C4-2B (cell line): ENCODE measurements around the gene RNF38.
"Not testable (repeated sequence)": the region's sequence is repeated elsewhere in the genome, so short reads cannot be mapped to it uniquely, and the experiment has no call there.

ENCODE experiments used
- H3K27ac ChIP-seq: fragments of 450-650 bp; 2 replicates; pipeline ENCODE4 v1.5.1; 2017
- CTCF ChIP-seq: fragments of 450-650 bp; conservative IDR thresholded peaks from 2 replicates; pipeline ENCODE4 v1.5.1; 2017; ENCODE audit warnings: mild to moderate bottlenecking
- ZFX ChIP-seq: fragments of 450-650 bp; IDR thresholded peaks from 2 replicates; pipeline ENCODE4 v1.6.1; 2017

The RNF38 gene

GRCh38 chr9:36399980-36400331 lies at the start of gene RNF38:
TSS of gene RNF38 (minus strand) at chr9:36400269. CDS start at chr9:36400108, 161 bp downstream.
- peak within 1 kb of the TSS; percentile 79 for H3K27ac ChIP-seq
- no peak for TF ChIP-seq CTCF
- no peak for TF ChIP-seq ZFX

GRCh38 chr9:36448555-36448954 lies 48.5 kb upstream of the RNF38 start:
- not testable (repeated sequence) for H3K27ac ChIP-seq

GRCh38 chr9:36448017-36448416 lies 47.9 kb upstream of the RNF38 start:
- TF ChIP-seq ZFX: no peak
- no peak for TF ChIP-seq CTCF
- H3K27ac ChIP-seq: no peak overlapping the region

- not testable (repeated sequence) for H3K27ac ChIP-seq
Measured at GRCh38 chr9:36446678-36447077, 46.6 kb upstream of the RNF38 start.

GRCh38 chr9:36445800-36446361 lies 45.8 kb upstream of the RNF38 start:
- H3K27ac ChIP-seq: no peak overlapping the region
- TF ChIP-seq CTCF: no peak

- no peak for TF ChIP-seq ZFX
- no peak for TF ChIP-seq CTCF
- H3K27ac ChIP-seq: no peak overlapping the region
Measured at GRCh38 chr9:36444203-36444602, 44.1 kb upstream of the RNF38 start.

GRCh38 chr9:36443581-36443980 lies 43.5 kb upstream of the RNF38 start:
- H3K27ac ChIP-seq: no peak overlapping the region
- no peak for TF ChIP-seq ZFX
- TF ChIP-seq CTCF: no peak

GRCh38 chr9:36442710-36443109 lies 42.6 kb upstream of the RNF38 start:
- no peak for TF ChIP-seq CTCF
- TF ChIP-seq ZFX: no peak
- no peak overlapping the region for H3K27ac ChIP-seq

GRCh38 chr9:36441966-36442365 lies 41.9 kb upstream of the RNF38 start:
- TF ChIP-seq ZFX (no peak), CTCF (no peak)
- H3K27ac ChIP-seq: no peak overlapping the region
